ENCODE measurements around the gene LRCOL1. TPM values are rescaled to one million over a fixed set of nuclear protein-coding genes. Genes with fewer than 3 reads are reported as not detected.

The LRCOL1 gene
- total RNA-seq, 1 donor from 2014 or later, result not detected

- Histone ChIP-seq H3K36me3 (peaks cover 0 to 14% of the 10 kb centered on the region in 2 donors), H3K4me1 (no peaks in the 10 kb centered on the region), H3K27ac (no peak overlapping the region), H3K4me3 (no peak overlapping the region), H3K27me3 (no peaks in the 10 kb centered on the region), H3K9me3 (no peaks in the 10 kb centered on the region)
- no peak for DNase-seq (ENCODE audit: extremely low spot score in 2 of 2)
- TF ChIP-seq POLR2AphosphoS5 (IDR thresholded peaks at IDR 0.05; ENCODE audit: insufficient read depth in 1 of 2, low read depth in 1 of 2) (no peak), CTCF (IDR thresholded peaks at IDR 0.05) (no peak), POLR2A (IDR thresholded peaks at IDR 0.05) (no peak)
- intact Hi-C loops (cut with DNase I), result no loop called here
These were observed 38.8 kb downstream of the LRCOL1 start for GRCh38 chr12:132571598-132571997.

DNA sequence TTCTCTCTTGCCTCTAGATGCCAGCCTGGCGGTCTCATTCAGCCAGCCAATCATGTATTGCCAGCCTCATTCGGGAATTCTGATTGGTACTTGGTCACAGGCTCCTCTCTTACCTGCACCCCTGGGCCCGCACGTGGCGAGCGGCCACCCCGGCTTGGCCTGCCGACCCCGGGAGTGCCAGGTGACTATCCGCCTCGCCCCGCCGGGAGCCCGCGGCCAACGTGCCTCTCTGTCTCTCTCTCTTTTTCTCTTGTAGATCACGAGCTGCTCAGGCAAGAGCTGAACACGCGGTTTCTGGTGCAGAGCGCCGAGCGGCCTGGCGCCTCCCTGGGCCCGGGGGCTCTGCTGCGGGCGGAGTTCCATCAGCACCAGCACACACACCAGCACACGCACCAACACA, 39.3 kb downstream of the LRCOL1 start:
- Histone ChIP-seq H3K4me3 (no peak overlapping the region), H3K4me1 (no peaks in the 10 kb centered on the region), H3K27me3 (no peaks in the 10 kb centered on the region), H3K36me3 (peaks cover 0 to 14% of the 10 kb centered on the region in 2 donors), H3K27ac (no peak overlapping the region), H3K9me3 (no peaks in the 10 kb centered on the region)
- TF ChIP-seq POLR2A (IDR thresholded peaks at IDR 0.05) (no peak), CTCF (IDR thresholded peaks at IDR 0.05) (no peak), POLR2AphosphoS5 (IDR thresholded peaks at IDR 0.05; ENCODE audit: insufficient read depth in 1 of 2, low read depth in 1 of 2) (no peak)
- DNase-seq (ENCODE audit: extremely low spot score in 2 of 2), result no peak
- intact Hi-C loops (cut with DNase I), result no loop called here

- Histone ChIP-seq H3K27me3 (no peaks in the 10 kb centered on the region), H3K27ac (no peak overlapping the region), H3K9me3 (no peaks in the 10 kb centered on the region), H3K4me3 (no peak overlapping the region), H3K36me3 (peaks cover 0 to 12% of the 10 kb centered on the region in 2 donors), H3K4me1 (no peaks in the 10 kb centered on the region)
- DNase-seq (ENCODE audit: extremely low spot score in 2 of 2), result no peak
- intact Hi-C loops (cut with DNase I), result no loop called here
- TF ChIP-seq POLR2AphosphoS5 (IDR thresholded peaks at IDR 0.05; ENCODE audit: insufficient read depth in 1 of 2, low read depth in 1 of 2) (no peak), POLR2A (IDR thresholded peaks at IDR 0.05) (no peak), CTCF (IDR thresholded peaks at IDR 0.05) (no peak)
These were observed 39.7 kb downstream of the LRCOL1 start for GRCh38 chr12:132570635-132571034.

- no peaks in the 10 kb centered on the region for H3K9me3 ChIP-seq
- no peaks in the 10 kb centered on the region for H3K4me1 ChIP-seq
- H3K36me3 ChIP-seq, result peaks cover 0 to 6% of the 10 kb centered on the region in 2 donors
- TF ChIP-seq CTCF (IDR thresholded peaks at IDR 0.05), result no peak
- TF ChIP-seq POLR2A (IDR thresholded peaks at IDR 0.05), result no peak
- TF ChIP-seq POLR2AphosphoS5 (IDR thresholded peaks at IDR 0.05; ENCODE audit: insufficient read depth in 1 of 2, low read depth in 1 of 2), result no peak
- intact Hi-C loops (cut with DNase I), result no loop called here
- no peak for DNase-seq (ENCODE audit: extremely low spot score in 2 of 2)
- H3K27ac ChIP-seq, result no peak overlapping the region
- H3K27me3 ChIP-seq, result no peaks in the 10 kb centered on the region
- no peak overlapping the region for H3K4me3 ChIP-seq
These were observed 40.4 kb downstream of the LRCOL1 start for GRCh38 chr12:132569856-132570480.

DNA sequence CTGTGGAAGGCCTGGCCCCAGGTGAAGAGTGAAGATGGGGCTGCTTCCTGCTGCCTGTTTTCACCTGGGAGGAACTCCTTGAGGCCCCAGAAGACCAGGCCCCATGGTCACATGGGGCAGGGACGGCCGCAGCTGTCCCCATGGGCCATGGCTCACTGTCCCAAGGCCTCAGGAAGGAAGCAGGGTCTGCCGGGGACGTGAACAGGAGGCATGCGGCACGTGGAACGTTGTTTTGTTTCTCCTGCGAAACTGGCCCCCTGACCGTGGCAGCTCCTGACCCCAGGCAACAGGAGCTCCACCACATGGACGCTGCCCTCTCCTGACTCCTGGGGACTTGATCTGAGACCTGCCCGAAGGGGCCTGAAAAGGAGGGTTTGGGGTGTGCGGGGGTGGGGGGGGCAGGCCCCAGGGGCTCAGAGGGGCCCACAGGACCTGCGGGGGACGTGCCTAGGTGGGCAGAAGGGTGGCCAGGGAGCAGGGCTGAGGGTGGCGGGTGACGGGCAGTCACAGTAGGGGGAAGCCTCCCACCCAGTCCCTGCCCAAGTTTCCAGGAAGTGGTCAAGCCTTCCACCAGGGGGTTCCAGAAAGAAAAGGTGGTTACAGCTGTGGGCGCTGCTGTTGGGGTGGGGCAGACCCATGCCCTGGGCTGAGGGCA, 41.4 kb downstream of the LRCOL1 start:
- Histone ChIP-seq H3K27me3 (no peaks in the 10 kb centered on the region), H3K4me1 (no peaks in the 10 kb centered on the region), H3K9me3 (no peaks in the 10 kb centered on the region), H3K27ac (no peak overlapping the region), H3K36me3 (no peaks in the 10 kb centered on the region), H3K4me3 (no peak overlapping the region)
- no peak for DNase-seq (ENCODE audit: extremely low spot score in 2 of 2)
- intact Hi-C loops (cut with DNase I), result no loop called here
- TF ChIP-seq POLR2A (IDR thresholded peaks at IDR 0.05) (no peak), CTCF (IDR thresholded peaks at IDR 0.05) (no peak), POLR2AphosphoS5 (IDR thresholded peaks at IDR 0.05; ENCODE audit: insufficient read depth in 1 of 2, low read depth in 1 of 2) (no peak)
